GM21529 (cell line): ENCODE measurements around the gene FDXR.

Experiments used
- ATAC-seq: cut with Tn5 transposase; IDR thresholded peaks from one replicate; pipeline ENCODE4 v1.9.1; 2021; ENCODE audit not compliant: unreplicated experiment

FDXR gene

GRCh38 chr17:74900208-74900607 is 27.4 kb upstream of the FDXR start:
- no peak for ATAC-seq

GRCh38 chr17:74898376-74898946 is 25.7 kb upstream of the FDXR start:
- ATAC-seq = no peak

GRCh38 chr17:74893936-74894671 is 21.3 kb upstream of the FDXR start:
- no peak for ATAC-seq

GRCh38 chr17:74892974-74893911 is 20.4 kb upstream of the FDXR start, which contains the start of gene FADS6:
Gene FADS6 (minus strand): TSS chr17:74893633. CDS start chr17:74893595, 38 bp downstream.
- ATAC-seq = no peak

- ATAC-seq = no peak
Observed at GRCh38 chr17:74892013-74892841, 19.4 kb upstream of the FDXR start.

GRCh38 chr17:74890554-74890953 is 17.8 kb upstream of the FDXR start:
- ATAC-seq = no peak

GRCh38 chr17:74888469-74888868 is 15.7 kb upstream of the FDXR start:
- ATAC-seq = no peak

GRCh38 chr17:74883241-74883745 is 10.5 kb upstream of the FDXR start:
- no peak for ATAC-seq

- no peak for ATAC-seq
Observed at GRCh38 chr17:74882517-74883240, 9.9 kb upstream of the FDXR start.

GRCh38 chr17:74881073-74881472 is 8.3 kb upstream of the FDXR start:
- no peak for ATAC-seq

GRCh38 chr17:74879308-74879707 is 6.5 kb upstream of the FDXR start:
- ATAC-seq = no peak

- ATAC-seq = no peak
Observed at GRCh38 chr17:74878658-74879057, 5.9 kb upstream of the FDXR start.

- no peak for ATAC-seq
Observed at GRCh38 chr17:74877592-74878548, 5.1 kb upstream of the FDXR start.

GRCh38 chr17:74875977-74876593 is 3.3 kb upstream of the FDXR start:
- no peak for ATAC-seq

GRCh38 chr17:74875155-74875976 is 2.6 kb upstream of the FDXR start:
- ATAC-seq = no peak

- no peak for ATAC-seq
Observed at GRCh38 chr17:74874615-74875037, 1.8 kb upstream of the FDXR start.

- ATAC-seq = no peak
Observed at GRCh38 chr17:74873874-74874614, 1.2 kb upstream of the FDXR start.
